ENCODE data around the gene ACSF3.

GRCh38 chr16:89061086-89061485 lies 32.6 kb upstream of the ACSF3 start:
- TF ChIP-seq CTCF (conservative IDR thresholded peaks at IDR 0.05; ENCODE audit: low read length) (no peak), EZH2phosphoT487 (IDR thresholded peaks at IDR 0.05; ENCODE audit: borderline replicate concordance, low read depth, low read length) (no peak)
